Measurements from ENCODE around the gene OR13C5.
"Not testable (repeated sequence)": the region's sequence is repeated elsewhere in the genome, so short reads cannot be mapped to it uniquely, and the experiment has no call there.

OR13C5 gene, protein sequence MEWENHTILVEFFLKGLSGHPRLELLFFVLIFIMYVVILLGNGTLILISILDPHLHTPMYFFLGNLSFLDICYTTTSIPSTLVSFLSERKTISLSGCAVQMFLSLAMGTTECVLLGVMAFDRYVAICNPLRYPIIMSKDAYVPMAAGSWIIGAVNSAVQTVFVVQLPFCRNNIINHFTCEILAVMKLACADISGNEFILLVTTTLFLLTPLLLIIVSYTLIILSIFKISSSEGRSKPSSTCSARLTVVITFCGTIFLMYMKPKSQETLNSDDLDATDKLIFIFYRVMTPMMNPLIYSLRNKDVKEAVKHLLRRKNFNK

GRCh38 chr9:104599313-104599712, at the start of gene OR13C5:
Gene OR13C5 (minus strand): TSS chr9:104599413. CDS start chr9:104599413, 0 bp downstream.
- not testable (repeated sequence) for DNase-seq

GRCh38 chr9:104635456-104635855, 36.2 kb upstream of the OR13C5 start:
- DNase-seq = no peak

GRCh38 chr9:104633976-104634520, 34.8 kb upstream of the OR13C5 start:
- DNase-seq = no peak

GRCh38 chr9:104625964-104626363, 26.8 kb upstream of the OR13C5 start:
- DNase-seq = not testable (repeated sequence)

- no peak for DNase-seq
Observed at GRCh38 chr9:104618104-104618503, 18.9 kb upstream of the OR13C5 start, which contains the start of gene OR13C9. Gene OR13C9 (minus strand): TSS chr9:104618204. CDS start chr9:104618204, 0 bp downstream.

DNA sequence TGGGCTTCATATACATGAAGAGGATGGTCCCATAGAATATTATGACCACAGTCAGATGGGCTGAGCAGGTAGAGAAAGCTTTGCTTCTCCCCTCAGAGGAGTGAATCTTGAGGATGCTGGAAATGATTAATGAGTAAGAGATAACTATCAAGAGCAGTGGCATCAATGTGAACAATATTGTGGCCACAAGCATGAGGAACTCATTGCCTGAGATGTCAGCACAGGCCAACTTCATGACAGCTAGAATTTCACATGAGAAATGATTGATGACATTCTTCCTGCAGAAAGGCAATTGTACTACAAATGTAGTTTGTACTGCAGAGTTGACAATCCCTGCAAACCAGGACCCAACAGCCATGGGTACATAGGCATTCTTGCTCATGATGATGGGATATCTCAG, 18.2 kb upstream of the OR13C5 start:
- DNase-seq = no peak

- DNase-seq = no peak
Observed at GRCh38 chr9:104611213-104611612, 12.0 kb upstream of the OR13C5 start.

- no peak for DNase-seq
Observed at GRCh38 chr9:104608336-104608735, 9.1 kb upstream of the OR13C5 start.

DNA sequence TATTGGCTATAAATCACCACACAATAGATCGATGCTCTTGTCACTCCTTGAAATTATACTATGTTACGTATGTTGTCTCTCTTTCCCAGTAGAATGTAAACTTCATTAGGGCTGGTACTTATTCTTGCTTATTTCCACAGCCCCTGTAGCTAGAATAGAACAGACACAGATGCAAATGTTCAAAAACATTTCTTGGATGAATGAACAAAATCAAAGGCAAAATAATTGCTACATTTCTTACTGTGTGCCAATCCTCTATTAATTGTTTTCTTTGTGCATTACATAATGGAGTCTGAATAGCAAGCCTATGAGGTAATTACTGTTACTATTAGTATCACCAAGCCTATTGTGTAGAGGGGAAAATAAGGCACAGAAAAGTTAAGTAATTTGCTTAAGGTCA, 6.9 kb upstream of the OR13C5 start:
- DNase-seq = no peak

GRCh38 chr9:104605527-104605926, 6.3 kb upstream of the OR13C5 start, which contains the start of gene OR13C2:
Gene OR13C2 (minus strand): TSS chr9:104605627. CDS start chr9:104605627, 0 bp downstream.
- not testable (repeated sequence) for DNase-seq

- no peak for DNase-seq
Observed at GRCh38 chr9:104604801-104605200, 5.6 kb upstream of the OR13C5 start.

DNA sequence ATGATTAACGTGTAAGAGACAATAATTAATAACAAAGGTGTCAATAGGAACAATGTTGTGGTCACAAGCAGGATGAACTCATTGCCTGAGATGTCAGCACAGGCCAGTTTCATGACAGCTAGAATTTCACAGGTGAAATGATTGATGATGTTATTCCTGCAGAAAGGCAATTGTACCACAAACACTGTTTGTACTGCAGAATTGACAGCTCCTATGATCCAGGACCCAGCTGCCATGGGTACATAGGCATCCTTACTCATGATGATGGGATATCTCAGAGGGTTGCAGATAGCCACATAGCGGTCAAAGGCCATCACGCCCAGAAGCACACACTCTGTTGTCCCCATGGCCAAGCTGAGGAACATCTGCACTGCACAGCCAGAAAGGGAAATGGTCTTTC, 464 bp downstream of the OR13C5 start:
- not testable (repeated sequence) for DNase-seq

GRCh38 chr9:104589626-104590025, 9.6 kb downstream of the OR13C5 start:
- no peak for DNase-seq

GRCh38 chr9:104586496-104587180, 12.6 kb downstream of the OR13C5 start:
- DNase-seq = no peak

DNA sequence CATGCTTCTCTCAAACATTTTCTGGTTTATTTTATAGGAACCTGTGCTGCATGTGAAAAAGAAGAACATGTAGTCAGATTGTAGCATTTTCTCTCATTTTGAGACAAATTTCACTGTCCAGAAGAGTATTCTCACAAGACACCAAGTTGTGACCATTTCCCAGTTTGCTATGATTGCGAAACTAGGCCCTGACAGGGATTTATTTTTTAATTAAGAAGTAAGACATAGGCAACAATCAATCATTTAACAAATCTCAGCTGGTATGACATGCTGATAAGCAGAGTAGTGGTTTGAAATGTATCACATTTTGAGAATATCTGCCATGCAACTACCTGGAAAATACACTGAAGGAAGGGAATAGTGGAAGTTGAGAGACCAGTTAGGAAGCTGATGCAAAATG, 18.7 kb downstream of the OR13C5 start:
- DNase-seq = no peak

DNA sequence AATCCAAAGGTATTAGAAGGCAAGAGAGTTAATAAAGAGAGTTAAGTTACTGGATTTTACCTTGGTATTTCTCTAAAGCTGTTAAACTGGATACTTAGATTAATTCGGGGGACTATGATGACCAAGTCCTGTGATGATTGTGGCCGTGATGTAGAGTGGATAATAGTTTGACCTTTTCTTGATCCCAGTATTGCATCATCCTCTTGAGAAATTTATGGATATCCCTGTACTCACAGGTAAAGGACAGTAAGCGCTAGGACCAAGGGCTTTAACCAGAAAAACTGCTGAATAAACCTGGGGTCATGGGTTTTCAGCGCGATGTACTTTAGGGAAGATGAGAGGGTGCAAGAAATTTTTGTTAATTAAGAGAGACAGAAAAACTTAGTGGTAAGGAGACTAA, 21.9 kb downstream of the OR13C5 start:
- no peak for DNase-seq

- no peak for DNase-seq
Observed at GRCh38 chr9:104575456-104575855, 23.8 kb downstream of the OR13C5 start.

GRCh38 chr9:104572612-104573011, 26.6 kb downstream of the OR13C5 start:
- DNase-seq = no peak

DNA sequence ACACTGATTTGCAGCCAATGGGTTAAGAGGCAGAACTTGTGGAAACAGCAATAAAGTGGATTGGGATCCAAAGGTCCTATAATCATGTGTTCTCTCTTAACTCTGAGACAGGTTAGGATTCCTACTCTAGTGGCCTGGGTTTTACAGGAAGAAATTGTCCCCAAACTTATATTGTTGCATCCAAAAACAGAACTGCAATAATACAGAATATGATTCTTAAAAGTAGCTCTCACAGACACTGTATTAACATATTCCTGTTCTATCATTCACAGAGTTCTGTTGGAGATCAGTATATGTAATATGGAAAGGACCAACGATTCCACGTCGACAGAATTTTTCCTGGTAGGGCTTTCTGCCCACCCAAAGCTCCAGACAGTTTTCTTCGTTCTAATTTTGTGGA, 30.3 kb downstream of the OR13C5 start, which contains the start of gene OR13C8:
TSS of gene OR13C8 (plus strand) at position 301 of the 400 bp plus-strand sequence. CDS start at position 301, 0 bp downstream.
- no peak for DNase-seq

DNA sequence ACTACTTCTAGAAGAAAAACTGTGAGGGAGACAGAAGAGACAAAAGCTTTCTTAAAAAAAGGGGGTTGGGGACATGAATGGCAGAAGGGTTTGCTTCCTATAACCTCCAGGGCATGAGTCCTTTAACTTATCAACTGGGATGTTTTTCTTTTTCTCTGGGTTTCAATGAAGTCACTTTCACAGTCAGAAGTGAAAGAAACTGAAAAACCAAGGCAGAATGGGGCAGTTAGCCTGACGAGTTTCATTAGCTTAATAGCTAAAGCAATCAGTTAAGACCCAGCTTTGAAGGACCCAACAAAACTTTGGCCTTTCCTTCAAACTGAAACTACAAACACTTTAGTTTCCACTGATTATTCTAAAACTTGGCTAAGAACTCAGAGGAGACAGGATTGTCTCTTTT, 34.9 kb downstream of the OR13C5 start:
- no peak for DNase-seq

DNA sequence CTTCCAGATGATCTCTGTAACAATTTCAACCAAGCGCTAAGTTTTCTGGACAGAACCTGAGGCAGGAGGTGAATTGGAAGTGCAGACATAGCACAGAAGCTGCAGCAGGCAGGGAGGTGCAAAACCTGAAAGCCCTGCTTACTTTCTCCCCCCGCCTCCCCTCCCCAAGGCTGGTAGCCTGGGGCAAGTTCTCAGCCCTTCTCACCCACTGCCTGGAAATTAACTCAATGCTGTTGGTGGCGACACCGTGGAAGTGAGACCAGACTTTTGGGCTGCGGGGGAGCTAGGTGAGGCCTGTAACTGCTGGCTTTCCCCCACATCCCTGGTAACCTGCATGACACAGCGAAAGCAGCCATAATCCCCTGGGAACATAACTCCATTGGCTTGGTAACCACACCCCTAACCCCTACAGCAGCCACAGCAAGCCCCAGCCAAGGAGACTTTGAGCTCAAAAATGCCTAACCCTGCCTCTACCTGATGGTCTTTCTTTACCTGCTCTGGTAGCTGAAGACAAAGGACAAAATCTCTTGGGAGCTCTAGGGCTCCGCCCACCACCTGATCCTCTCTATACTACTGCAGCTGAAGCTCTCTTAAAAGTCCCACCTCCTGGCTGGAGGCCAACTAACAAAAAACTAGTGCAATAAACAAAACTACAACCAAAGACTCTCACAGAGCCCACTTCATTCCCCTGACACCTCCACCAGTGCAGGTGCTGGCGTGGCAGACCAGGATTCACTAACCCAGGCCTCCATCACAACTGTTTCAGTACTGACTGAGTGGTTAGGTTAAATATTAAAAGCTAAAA, 42.2 kb downstream of the OR13C5 start:
- no peak for DNase-seq

DNA sequence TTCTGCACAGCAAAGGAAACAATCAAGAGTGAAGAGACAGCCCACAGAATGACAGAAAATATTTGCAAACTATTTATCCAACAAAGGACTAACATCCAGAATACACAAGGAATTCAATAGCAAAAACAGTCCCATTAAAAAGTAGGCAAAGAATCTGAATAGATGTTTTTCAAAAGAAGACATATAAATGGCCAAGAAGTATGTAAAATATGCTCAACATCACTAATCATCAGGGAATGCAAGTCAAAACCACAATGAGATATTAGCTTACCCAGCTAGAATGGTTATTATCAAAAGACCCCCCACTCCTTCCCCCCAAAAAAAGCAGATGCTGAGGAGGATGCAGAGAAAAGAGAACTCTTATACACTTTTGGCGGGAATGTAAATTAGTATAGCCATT, 43.7 kb downstream of the OR13C5 start:
- no peak for DNase-seq

- no peak for DNase-seq
Observed at GRCh38 chr9:104553261-104553660, 46.0 kb downstream of the OR13C5 start.
